GM19324 (cell line): ENCODE data around the gene TCF4.
A peak's percentile ranks its signal among the peaks of the same experiment; 100 is the strongest.

Experiments used
- ATAC-seq: cut with Tn5 transposase; IDR thresholded peaks from one replicate; pipeline ENCODE4 v1.9.1; 2021; ENCODE audit warnings: mild to moderate bottlenecking, moderate library complexity; ENCODE audit not compliant: unreplicated experiment, low FRiP score

TCF4 gene

DNA sequence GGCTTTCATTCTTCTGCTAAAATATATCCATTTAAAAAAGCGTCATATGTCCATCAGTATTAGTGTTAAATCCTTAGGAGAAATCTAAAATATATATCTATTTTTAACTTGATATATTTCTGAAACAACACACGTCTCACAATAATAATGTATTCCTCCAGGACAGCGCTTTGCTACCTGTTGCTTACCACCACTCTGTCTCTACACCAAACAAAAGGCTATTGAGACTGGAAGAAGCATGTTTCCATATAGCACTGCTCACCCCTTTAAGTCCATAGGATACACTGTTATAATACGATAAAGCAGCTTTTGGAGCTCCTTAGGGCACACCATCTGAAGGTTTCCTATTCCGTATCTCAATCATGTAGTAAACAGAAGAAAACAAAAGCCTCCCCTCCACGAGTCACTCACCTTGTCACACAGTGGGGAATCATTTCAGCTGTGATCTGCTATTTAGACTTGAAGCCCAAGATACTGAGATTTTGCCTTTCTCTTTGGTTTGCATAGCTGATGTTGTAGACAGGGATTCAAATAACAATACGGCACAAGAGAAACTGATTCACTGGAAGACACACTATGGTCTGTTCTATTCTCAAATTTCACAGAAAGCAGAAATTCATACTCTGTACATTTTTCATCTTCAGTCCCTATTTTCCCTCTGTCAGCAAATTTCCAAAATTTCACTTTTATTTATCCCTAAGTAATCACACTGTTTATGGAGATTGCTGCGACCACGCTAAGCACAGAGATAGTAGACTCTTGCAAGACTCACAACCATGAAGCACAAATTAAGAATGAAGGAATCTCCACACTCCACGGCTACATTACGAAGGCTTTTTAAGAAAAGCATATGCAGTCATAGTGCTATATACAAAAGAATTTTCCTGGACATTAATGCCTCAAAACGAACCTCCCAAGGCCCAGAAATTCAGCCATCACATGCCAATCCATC is 187.1 kb downstream of the TCF4 start:
- ATAC-seq = no peak

DNA sequence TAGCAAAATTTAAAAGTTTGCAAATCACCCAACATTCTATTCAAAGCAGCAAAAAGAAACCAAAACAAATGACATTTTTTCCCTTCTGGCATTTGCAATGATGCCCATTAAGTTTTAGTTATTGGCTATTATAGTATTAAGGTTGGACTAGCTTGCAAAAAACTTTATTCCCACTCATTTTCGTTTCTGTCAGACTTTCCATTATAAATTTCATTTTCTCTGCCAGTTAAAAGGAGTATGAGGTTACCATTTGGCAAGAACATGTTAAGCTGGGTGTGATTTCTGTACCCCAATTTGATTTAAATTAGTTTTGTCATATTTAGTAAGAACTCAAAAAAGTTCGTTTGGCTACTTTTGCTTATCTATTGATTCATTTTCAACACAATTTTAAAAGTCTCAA is 187.9 kb downstream of the TCF4 start:
- no peak for ATAC-seq

DNA sequence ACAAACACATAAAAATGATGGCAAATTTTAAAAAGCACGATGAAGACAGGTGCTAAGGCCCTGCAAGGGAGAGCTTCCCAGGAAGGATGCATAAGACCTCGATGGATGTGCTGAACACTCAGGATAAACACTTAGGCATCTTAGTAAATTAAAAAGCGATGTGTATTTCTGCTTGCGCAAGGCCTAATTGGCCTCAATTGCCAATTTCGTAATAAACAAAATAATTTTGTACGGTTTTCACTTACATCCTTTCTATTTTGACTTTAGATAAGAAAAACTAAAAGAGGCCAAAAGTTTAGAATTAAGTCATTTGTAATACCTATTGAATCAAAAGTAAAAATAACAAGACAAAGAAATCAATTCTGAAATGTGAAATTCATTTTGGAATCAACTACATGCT is 189.1 kb downstream of the TCF4 start:
- no peak for ATAC-seq

DNA sequence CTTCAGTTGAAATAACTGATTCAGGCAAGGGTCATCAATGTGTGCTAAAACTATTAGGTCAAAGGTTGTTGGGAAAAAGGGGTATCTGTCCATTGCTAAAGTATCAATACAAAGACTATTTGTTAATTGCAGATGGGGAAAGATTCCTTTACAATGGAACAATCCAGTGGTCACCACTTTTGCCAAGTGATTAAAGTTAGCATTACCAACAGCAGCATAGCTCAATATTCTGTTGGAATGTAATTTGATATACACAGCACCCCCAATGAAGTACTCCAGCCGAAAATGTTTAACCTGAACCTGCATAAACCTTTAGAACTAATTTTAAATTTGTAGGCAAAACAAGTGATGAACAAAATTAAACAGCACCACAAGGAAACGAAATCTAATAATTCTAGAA is 191.0 kb downstream of the TCF4 start:
- ATAC-seq = no peak

DNA sequence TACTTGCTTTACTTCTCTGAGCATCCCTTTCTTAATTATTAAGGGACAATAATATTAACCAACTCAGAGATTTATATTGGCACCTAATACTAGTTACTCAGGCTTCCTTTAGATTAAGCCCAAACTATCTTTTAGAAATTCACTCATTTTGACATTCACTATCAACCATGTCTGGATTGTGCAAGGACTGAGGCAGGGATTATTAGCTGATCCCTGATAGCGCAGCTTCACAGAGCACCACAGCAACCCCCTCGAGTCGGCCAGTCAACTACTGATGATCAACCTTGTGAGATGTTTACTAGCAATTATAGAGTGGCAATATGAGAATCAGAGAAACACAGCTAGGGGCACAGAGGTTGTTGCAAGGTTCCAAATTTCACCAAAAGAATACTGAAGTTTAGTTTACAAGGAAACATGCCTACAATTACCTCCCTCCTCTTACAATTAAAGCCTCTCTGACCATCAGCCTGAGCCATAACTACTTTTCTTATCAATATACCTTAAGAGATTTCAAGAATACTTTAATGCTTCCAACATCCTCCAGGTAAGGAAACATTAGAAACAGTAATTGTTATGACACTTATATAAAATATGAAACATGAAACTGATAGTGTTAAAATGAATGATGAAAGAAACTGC is 191.6 kb downstream of the TCF4 start:
- ATAC-seq = no peak

DNA sequence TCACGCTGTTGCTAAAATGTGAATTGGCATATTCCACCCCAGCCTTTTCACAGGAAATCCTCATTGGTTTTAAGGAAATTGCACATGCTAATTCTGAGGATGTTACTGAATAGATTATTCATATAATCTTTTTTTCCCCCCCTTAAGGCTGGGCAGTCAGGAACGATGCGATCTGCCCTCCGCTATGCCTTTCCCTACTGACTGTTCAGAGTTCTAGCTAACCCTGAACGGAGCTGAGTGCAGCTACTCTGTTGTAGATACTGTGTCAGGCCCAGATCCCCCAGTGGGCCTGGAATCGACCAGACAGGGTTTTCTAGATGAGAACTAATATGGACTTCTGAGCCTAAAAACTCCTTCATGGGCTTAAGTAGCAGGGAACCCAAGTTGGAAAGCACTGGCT is 192.2 kb downstream of the TCF4 start:
- ATAC-seq = no peak

DNA sequence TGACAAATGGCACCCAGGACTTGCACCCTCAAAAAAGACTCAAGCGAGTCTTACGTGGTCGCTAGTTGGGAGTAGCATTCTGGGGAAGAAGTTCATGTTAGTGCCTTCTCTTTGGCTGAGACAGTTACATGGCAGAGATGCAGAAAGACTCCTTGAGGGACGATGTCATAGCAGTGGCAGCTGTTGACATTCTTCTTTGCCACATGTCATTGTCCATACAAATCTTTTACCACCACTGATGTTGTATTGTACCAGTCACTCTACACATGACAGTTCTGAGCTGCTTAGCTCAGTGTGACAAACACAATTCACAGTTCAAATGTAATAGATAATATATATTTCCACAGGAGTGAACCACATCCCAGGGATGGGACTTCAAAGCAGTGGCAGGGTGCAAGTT is 197.1 kb downstream of the TCF4 start:
- ATAC-seq = no peak

DNA sequence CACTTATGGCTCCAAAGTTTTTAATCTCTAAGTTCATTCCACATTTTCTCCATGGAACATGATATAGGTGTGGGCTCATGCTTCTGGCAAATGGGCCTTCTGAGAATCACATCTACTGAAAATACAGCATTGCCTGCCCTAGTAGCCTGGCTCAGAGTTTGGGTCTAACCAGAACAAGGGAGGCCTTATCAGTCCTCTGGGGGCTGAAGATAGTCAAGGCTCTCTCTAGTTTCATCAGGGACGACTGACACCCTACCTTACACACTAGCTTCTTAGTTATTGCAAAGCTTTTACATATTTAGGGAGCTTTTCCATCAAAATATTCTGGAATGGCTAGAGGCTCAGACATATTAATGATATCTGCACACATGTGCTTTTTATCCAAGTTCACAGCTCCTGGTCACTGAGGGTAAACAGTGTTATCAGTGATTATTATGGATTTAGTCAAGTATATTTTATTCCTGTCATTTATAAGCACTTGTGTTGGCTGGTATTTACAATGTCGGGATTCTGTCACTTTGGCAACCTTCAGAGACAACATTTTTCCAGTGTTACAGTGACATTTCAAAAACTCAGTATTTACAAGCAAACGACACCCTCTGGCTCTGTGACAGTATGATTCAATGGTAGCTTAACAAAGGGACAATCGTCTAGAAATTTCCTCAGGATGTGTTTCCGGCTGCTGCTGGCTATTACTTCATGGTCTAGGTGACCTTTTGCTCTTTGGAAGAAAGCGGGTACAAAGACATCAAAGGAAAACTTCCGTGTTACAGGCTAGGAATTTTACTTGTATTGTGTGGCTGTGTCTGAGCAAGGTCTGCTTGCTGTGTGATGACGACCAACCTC is 200.6 kb downstream of the TCF4 start:
- no peak for ATAC-seq

DNA sequence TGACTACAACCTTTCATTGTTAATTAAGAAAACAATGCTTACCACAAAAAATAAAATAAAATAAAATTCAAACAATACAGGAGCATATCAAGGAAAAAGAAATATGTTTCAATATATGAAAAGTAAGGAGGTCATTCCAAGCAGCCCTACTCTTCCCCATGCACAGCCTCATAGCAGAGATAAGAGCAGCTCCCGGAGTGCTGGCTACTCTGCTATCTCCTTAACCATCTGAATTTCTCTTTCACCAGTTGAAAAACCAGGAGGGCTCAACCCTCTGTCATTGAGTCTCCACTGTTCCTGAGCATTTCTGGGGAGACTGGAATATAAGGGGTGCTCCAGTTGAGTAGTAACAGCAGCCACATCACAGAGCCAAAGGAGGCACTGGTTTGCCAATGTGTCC is 201.4 kb downstream of the TCF4 start:
- no peak for ATAC-seq

DNA sequence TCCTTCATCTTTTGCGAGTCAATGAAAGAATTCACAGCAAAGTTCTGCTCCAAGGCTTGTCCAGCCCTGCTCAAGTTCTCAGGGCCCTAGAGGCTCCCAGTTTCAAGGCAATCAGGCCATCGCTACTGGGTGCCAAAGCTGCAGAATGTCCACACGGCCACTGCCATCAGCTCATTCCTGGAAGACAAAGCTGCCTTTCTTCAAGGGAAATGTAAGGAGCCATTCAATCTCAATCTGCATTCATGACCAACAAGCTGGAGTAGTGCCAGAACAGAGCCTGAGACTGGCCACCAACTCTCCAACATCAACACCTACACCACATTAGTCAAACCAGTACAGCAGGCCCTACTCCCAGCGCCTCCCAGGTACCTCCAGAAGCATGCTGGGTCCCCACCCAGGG is 202.2 kb downstream of the TCF4 start:
- no peak for ATAC-seq

DNA sequence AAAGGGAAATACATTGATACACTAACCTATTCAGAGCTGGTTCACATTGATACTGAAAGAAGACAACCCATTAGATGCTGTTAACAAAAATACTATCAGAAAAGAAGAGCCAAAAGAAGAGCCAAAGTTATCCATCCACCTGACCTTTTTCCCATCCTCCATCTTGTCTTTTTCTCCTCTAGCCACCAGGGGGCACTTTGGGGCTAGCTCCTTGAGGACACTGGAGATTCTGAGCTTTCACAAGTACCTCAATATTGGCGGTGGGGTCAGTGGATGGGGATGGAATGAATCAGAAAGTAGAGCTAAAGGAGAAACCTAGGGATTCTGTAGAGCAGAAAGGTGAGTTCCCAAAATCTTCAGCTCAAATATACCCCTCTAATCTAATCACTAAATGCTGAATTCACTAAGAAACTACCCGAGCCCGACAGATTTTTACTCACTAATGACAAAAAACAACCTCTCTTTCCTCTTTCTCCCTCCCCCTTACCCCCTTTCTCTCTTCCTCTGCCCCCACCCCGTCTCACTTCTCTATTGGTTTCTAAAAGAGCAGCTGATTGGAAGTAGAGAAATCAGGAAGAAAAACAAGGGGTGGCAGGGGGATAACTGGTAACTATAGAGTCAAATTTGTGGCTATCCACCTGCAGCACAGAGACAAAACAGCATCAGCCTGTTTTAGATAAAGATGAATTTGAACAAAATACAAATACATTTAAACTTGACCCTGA is 203.3 kb downstream of the TCF4 start:
- ATAC-seq = no peak

DNA sequence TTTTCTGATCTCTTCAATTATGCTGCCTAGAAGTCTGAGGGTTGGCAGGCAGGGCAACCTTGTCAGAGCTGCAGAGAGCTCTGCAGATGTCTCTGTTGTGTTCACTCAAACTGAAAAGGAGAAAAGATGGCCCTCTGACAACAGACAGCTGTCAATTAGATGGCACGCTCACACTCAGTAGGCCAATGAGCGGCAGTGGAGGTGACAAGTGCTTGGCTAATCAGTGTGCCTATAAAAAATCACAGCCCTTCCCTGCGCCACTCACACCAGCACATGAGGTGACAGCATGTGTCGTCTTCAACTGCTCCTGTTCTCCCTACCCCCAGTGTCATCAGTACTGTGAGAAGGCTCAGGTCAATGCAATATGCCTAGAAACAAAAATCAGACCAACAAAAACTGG is 203.9 kb downstream of the TCF4 start:
- ATAC-seq = no peak

DNA sequence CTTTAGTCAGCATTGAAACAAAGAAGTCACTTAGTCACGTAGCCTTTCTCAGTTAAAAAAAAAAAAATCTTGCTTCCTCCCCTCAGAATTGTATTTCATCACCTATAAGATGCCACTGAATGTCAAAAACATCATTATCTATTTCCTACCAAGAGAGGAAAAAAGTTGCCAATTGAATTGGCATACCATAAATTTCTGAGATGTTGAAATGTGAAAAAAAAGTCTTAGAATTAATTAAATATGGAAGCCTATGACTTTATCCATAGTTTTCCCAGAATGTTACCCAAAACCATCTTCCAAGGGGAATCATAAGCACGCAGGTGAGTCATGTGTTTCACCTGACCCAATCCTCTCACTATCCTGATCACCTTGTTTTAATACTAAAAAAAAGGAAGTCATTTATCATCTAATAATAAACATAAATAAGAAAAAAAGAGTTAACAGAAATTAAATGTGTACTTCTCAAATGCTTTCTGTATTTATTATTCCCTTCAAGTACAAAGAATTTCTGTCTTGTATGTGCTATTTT is 205.7 kb downstream of the TCF4 start:
- ATAC-seq = no peak

DNA sequence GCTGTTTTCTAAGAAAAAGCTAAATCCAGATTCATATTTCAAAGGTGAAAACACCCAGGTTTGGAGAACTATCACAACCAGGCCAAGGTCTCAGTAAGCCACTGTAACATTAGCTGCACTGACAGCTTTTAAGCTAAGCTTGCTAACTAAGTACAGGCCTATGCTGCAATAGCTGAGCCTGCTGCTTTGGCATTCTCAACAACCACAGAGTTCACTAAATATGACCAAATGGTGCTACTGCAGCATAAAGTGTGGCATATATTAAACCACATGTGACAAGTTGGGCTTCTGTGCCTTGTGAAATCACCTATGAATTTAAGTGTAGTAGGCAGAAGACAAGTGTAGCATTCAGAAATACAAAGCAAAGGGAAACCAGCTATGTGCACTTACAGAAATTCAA is 206.7 kb downstream of the TCF4 start:
- ATAC-seq = no peak

DNA sequence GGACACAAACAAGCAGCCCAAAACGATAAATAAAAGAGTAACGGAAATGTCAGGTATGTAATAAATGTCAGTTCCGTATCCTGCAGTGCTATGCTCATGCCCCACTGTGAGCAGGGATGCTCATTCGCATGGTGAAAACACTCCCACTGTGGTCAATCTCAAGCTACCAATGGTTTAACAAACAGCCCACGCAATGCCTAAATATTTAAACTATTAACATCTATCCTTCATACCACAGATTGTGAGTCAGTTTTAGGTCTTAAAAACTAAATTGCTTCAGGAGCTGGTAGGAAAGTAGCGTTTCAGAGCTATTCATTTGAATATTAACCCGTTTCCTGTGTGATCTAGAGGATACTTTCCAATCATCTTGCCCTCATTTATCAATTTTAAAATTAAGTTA is 207.4 kb downstream of the TCF4 start:
- ATAC-seq = no peak

DNA sequence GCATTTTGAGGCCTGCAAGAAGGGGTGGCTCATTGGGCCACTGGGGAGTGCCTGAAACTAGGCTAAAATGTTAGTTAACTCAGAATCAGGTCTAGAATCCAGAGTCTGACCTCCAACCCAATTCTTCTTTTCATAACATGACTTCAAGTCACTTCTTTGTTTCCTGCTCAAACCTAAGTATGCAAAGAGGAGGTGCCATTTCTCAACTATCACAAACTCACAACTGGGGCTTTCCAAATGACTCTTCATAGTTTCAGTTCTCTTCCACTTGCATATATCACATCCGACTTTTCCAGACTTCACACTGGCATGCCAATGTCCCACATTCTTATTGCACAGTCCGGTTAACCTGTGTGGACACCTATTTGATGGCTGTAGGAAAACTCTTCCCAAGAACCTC is 211.6 kb downstream of the TCF4 start:
- peak; percentile 86 for ATAC-seq

DNA sequence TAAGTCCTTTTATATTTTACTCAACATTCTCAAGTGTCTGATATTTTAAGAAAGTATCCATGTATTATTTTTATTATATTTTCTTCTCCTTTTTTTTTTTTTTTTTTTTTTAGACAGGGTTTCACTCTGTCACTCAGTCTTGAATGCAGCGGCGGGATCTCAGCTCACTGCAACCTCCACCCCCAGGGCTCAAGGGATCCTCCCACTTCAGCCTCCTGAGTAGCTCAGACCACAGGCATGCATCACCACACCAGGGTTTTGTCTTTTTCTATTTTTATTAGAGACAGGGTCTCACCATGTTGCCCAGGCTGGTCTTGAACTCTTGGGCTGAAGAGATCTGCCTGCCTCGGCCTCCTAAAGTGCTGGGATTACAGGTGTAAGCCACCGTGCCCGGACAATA is 212.1 kb downstream of the TCF4 start:
- ATAC-seq = peak; percentile 5

DNA sequence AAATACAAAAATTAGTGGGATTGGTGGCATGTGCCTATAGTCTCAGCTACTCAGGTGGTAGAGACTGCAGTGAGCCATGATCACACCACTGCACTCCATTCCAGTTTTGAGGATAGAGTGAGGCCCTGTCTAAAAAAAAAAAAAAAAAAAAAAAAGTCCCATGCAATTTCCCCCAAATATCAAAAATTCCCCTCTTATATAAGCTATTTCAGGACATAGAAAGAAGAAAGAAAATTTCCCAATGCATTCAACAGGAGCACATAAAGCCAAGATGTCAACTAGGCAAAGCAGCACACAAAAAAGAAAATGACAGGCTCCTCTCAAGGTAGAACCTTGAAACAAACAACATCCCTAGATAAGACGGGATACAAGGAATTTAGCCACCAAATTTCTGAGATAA is 213.3 kb downstream of the TCF4 start:
- ATAC-seq = no peak

DNA sequence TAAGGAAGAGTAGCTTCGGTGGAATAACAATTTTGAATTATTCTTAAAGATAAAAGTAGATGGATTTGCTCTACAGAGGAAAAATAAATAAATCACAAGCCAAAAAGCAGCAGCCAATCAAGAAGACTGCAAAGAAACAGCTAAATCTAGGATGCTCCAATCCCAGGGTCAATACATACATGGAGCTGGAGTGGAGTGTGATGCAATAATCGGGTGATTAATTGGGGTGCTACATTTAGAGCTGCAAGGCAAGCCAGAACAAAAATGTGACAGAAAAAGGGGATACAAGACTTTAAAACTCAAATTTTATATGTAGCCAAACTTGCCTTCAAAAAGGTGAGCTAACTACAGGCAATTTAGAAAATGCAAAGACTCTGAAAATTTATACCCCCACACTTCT is 215.8 kb downstream of the TCF4 start:
- no peak for ATAC-seq

DNA sequence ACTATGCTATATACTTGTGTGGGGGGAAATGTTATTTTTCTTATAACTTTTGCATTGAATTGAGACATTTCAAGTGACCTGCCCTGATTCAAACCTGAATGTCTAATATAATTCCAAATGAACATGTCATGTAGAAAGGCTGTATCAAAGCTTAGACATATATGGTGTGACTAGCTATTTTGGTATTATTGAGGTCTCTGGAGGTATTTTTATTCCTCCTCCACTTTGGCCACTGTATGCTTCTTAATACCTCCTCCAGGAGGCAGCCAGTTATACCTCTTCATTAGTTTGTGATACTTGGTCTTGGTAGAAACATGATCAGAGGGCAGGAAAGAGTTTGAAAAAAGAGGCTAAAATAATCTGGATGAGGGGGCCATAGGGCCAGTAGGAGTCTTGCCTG is 217.1 kb downstream of the TCF4 start:
- no peak for ATAC-seq
